GM12872 (cell line): ENCODE data around the gene PRPF19.

ENCODE experiments used
- CTCF ChIP-seq: IDR thresholded peaks from 3 replicates; pipeline ENCODE4 v1.5.1; 2011; ENCODE audit warnings: low read depth, mild to moderate bottlenecking, low read length, moderate library complexity; ENCODE audit not compliant: insufficient read depth

Gene PRPF19

GRCh38 chr11:60870276-60870675, 36.1 kb downstream of the PRPF19 start:
- TF ChIP-seq CTCF, result no peak

GRCh38 chr11:60869451-60869825, 36.9 kb downstream of the PRPF19 start:
- no peak for TF ChIP-seq CTCF

- no peak for TF ChIP-seq CTCF
Observed at GRCh38 chr11:60868682-60869450, 37.5 kb downstream of the PRPF19 start.

GRCh38 chr11:60867871-60868681, 38.3 kb downstream of the PRPF19 start:
- no peak for TF ChIP-seq CTCF

- no peak for TF ChIP-seq CTCF
Observed at GRCh38 chr11:60866911-60867870, 39.2 kb downstream of the PRPF19 start, which contains the start of gene ZP1. Gene ZP1 (plus strand): TSS chr11:60867542. CDS start chr11:60867562, 20 bp downstream.

GRCh38 chr11:60864856-60865513, 41.4 kb downstream of the PRPF19 start:
- no peak for TF ChIP-seq CTCF
